HepG2 (cell line): ENCODE data around the gene CPM. TPM values are rescaled to one million over a fixed set of nuclear protein-coding genes. Genes with fewer than 3 reads are reported as not detected.

Experiments
- AGO2 ChIP-seq: fragments of 200-400 bp; formaldehyde crosslinking; optimal IDR thresholded peaks from 2 replicates; pipeline ENCODE3; 2017; ENCODE audit warnings: mild to moderate bottlenecking, low read depth, low read length, moderate library complexity
- GZF1 ChIP-seq: sonication (generic); formaldehyde crosslinking; IDR thresholded peaks from 2 replicates; pipeline ENCODE4 v1.5.1; 2020; ENCODE audit warnings: mild to moderate bottlenecking, missing genetic modification reagents
- HIVEP1 ChIP-seq: sonication (generic); formaldehyde crosslinking; IDR thresholded peaks from 2 replicates; pipeline ENCODE4 v1.4.0; 2020; ENCODE audit warnings: mild to moderate bottlenecking, missing genetic modification reagents
- IKZF1 ChIP-seq: fragments of 450-650 bp; IDR thresholded peaks from 2 replicates; pipeline ENCODE4 v1.7.1; 2016
- IKZF4 ChIP-seq: sonication (generic); formaldehyde crosslinking; IDR thresholded peaks from 2 replicates; pipeline ENCODE4 v1.5.1; 2020; ENCODE audit warnings: borderline replicate concordance, mild to moderate bottlenecking, low read depth, missing genetic modification reagents; ENCODE audit errors: not compliant biosample characterization
- KLF6 ChIP-seq: IDR thresholded peaks from 2 replicates; pipeline ENCODE4 v1.8.0; 2016; ENCODE audit warnings: missing biosample characterization, missing genetic modification reagents
- POLR2A ChIP-seq, 2 experiments: IDR thresholded peaks; 2 replicates each; pipeline ENCODE4 v1.6.1; 2011; ENCODE audit warnings: low read depth in 2 of 2, low read length in 2 of 2, mild to moderate bottlenecking in 1 of 2, moderate library complexity in 1 of 2; ENCODE audit not compliant: insufficient read depth in 1 of 2
- RBFOX2 ChIP-seq: fragments of 200-400 bp; formaldehyde crosslinking; IDR thresholded peaks from 2 replicates; pipeline ENCODE4 v1.6.1; 2017; ENCODE audit warnings: low read depth, mild to moderate bottlenecking, low read length
- RBM22 ChIP-seq: fragments of 200-400 bp; formaldehyde crosslinking; optimal IDR thresholded peaks from 2 replicates; pipeline ENCODE3; 2017; ENCODE audit warnings: mild to moderate bottlenecking, low read length, moderate library complexity
- SP1 ChIP-seq, 2 experiments: fragments of 450-650 bp in 1 of 2; sonication (generic) in 1 of 2; formaldehyde crosslinking in 1 of 2; IDR thresholded peaks; 2 replicates each; pipeline versions ENCODE4 v1.4.0 to v1.6.1; 2016 to 2020; ENCODE audit warnings: missing genetic modification reagents in 1 of 2
- SYNCRIP ChIP-seq: fragments of 200-400 bp; formaldehyde crosslinking; IDR thresholded peaks from 2 replicates; pipeline ENCODE4 v1.6.1; 2018; ENCODE audit warnings: mild to moderate bottlenecking, low read depth, low read length; ENCODE audit not compliant: insufficient read depth
- TEAD2 ChIP-seq: sonication (generic); formaldehyde crosslinking; IDR thresholded peaks from 2 replicates; pipeline ENCODE4 v1.9.0; 2021; ENCODE audit warnings: missing genetic modification reagents
- U2AF1 ChIP-seq: fragments of 200-400 bp; formaldehyde crosslinking; optimal IDR thresholded peaks from 2 replicates; pipeline ENCODE3; 2017; ENCODE audit warnings: mild to moderate bottlenecking, low read depth, low read length
- ZNF263 ChIP-seq: sonication (generic); formaldehyde crosslinking; IDR thresholded peaks from 2 replicates; pipeline ENCODE4 v1.4.0; 2020; ENCODE audit warnings: missing genetic modification reagents
- ZNF713 ChIP-seq: sonication (generic); formaldehyde crosslinking; IDR thresholded peaks from 2 replicates; pipeline ENCODE4 v1.4.0; 2020; ENCODE audit warnings: mild to moderate bottlenecking, missing genetic modification reagents
- ZNF768 ChIP-seq: sonication (generic); formaldehyde crosslinking; IDR thresholded peaks from 2 replicates; pipeline ENCODE4 v1.4.0; 2020; ENCODE audit warnings: missing genetic modification reagents
- ZNF770 ChIP-seq: sonication (generic); formaldehyde crosslinking; IDR thresholded peaks from 2 replicates; pipeline ENCODE4 v1.5.0; 2020; ENCODE audit warnings: mild to moderate bottlenecking, missing genetic modification reagents
- polyA plus RNA-seq, 8 experiments: library from polyadenylated mRNA; depleted of rRNA in 3 of 8; stranded (reverse) in 7 of 8; unstranded in 1 of 8; fragments of >200 nt; fragmentation: Illumina TruSeq in 4 of 8; extraction: Trizol in 4 of 8; gene quantifications; 2 replicates each; pipeline versions ENCODE4 v1.2.1 to v1.2.3, GENCODE V29; 2011 to 2016; ENCODE audit warnings: low read depth in 4 of 8, missing spikeins in 1 of 8, mixed read lengths in 1 of 8; ENCODE audit not compliant: insufficient read depth in 1 of 8
- total RNA-seq, 5 experiments: library from RNA; depleted of rRNA; stranded (reverse); fragments of >200 nt; fragmentation: Illumina TruSeq; extraction: Trizol; gene quantifications; 2 replicates each; pipeline ENCODE4 v1.2.3, GENCODE V29; 2016; ENCODE audit warnings: low read depth in 1 of 5

Gene CPM
- total and polyA plus RNA-seq, 2 of the 13 experiments (the other 11 are each of a cell fraction or from before 2014, with no cell fraction given), result not detected

- TF ChIP-seq ZNF770 (CRISPR knock-in tag), result peak; percentile 91
- no peak for TF ChIP-seq IKZF4
- TF ChIP-seq IKZF1, result no peak
- no peak for TF ChIP-seq GZF1 (CRISPR knock-in tag)
- no peak for TF ChIP-seq ZNF768 (CRISPR knock-in tag)
- TF ChIP-seq HIVEP1 (CRISPR knock-in tag), result no peak
- TF ChIP-seq SYNCRIP, result no peak
- TF ChIP-seq SP1 (IDR thresholded peaks at IDR 0.05), result no peak
- TF ChIP-seq SP1 (CRISPR knock-in tag; IDR thresholded peaks at IDR 0.05), result no peak
- 0 out of 2 replicates have a peak, but pooled peaks have one; percentile 45 for TF ChIP-seq ZNF263 (CRISPR knock-in tag)
- no peak for TF ChIP-seq KLF6
- TF ChIP-seq U2AF1, result no peak
- TF ChIP-seq ZNF713 (CRISPR knock-in tag), result no peak
- no peak for TF ChIP-seq TEAD2 (CRISPR knock-in tag)
- peak; percentile 34 for TF ChIP-seq RBM22
- TF ChIP-seq RBFOX2, result peak; percentile 69
- TF ChIP-seq AGO2, result peak; percentile 18
- TF ChIP-seq POLR2A (IDR thresholded peaks at IDR 0.05; ENCODE audit: insufficient read depth in 1 of 2, low read depth in 2 of 2, low read length in 2 of 2), result 0 out of 4 replicates have a peak, but pooled peaks of 1 of the 2 experiments have one; percentile 19
These were observed 111.4 kb downstream of the CPM start (continued) for GRCh38 chr12:68821357-68822188.
